Uterus (tissue), 2 donors: ENCODE data around the gene TTLL10.

Experiments used
- POLR2A ChIP-seq, 2 donors: fragments of 450-650 bp; IDR thresholded peaks; one replicate each; pipeline ENCODE4 v1.6.1; 2016; ENCODE audit warnings: antibody characterized with exemption in 2 of 2, mild to moderate bottlenecking in 1 of 2, moderate library complexity in 1 of 2
- TF ChIP-seq, protein P1 (sequence below), 4 experiments: fragments of 200-600 bp in 2 of 4; fragments of 450-650 bp in 2 of 4; sonication (generic) in 2 of 4; IDR thresholded peaks; one replicate each; pipeline ENCODE4 v1.5.1; 2016 to 2019; ENCODE audit warnings: antibody characterized with exemption in 4 of 4, mild to moderate bottlenecking in 2 of 4, moderate library complexity in 1 of 4

DNA sequence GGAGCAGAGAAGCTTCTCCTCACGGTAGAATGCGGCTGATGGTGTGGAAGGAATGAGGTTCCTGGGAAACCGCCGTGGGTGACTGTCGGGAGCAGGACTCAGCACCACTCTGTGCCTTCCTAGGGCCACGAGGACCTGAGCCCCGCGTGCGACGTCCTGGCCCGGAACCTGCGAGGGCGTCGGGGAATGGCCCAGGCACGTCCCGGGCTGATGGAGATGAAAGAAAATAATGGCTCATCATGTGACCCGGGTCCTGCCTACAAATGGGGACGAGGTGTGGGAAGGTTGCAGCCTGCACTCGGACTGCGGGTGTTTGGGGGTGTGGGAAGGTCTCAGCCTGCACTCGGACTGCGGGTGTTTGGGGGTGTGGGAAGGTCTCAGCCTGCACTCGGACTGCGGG lies 25.1 kb upstream of the TTLL10 start:
- TF ChIP-seq POLR2A (IDR thresholded peaks at IDR 0.05), result no peak
- TF ChIP-seq, protein P1, sequence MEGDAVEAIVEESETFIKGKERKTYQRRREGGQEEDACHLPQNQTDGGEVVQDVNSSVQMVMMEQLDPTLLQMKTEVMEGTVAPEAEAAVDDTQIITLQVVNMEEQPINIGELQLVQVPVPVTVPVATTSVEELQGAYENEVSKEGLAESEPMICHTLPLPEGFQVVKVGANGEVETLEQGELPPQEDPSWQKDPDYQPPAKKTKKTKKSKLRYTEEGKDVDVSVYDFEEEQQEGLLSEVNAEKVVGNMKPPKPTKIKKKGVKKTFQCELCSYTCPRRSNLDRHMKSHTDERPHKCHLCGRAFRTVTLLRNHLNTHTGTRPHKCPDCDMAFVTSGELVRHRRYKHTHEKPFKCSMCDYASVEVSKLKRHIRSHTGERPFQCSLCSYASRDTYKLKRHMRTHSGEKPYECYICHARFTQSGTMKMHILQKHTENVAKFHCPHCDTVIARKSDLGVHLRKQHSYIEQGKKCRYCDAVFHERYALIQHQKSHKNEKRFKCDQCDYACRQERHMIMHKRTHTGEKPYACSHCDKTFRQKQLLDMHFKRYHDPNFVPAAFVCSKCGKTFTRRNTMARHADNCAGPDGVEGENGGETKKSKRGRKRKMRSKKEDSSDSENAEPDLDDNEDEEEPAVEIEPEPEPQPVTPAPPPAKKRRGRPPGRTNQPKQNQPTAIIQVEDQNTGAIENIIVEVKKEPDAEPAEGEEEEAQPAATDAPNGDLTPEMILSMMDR (IDR thresholded peaks at IDR 0.05), result no peak
